ENCODE results near the gene NEK10. TPM values are rescaled to one million over a fixed set of nuclear protein-coding genes. Genes with fewer than 3 reads are reported as not detected.

The NEK10 gene
- total RNA-seq, 1 experiment from 2014 or later = 0.34 TPM

DNA sequence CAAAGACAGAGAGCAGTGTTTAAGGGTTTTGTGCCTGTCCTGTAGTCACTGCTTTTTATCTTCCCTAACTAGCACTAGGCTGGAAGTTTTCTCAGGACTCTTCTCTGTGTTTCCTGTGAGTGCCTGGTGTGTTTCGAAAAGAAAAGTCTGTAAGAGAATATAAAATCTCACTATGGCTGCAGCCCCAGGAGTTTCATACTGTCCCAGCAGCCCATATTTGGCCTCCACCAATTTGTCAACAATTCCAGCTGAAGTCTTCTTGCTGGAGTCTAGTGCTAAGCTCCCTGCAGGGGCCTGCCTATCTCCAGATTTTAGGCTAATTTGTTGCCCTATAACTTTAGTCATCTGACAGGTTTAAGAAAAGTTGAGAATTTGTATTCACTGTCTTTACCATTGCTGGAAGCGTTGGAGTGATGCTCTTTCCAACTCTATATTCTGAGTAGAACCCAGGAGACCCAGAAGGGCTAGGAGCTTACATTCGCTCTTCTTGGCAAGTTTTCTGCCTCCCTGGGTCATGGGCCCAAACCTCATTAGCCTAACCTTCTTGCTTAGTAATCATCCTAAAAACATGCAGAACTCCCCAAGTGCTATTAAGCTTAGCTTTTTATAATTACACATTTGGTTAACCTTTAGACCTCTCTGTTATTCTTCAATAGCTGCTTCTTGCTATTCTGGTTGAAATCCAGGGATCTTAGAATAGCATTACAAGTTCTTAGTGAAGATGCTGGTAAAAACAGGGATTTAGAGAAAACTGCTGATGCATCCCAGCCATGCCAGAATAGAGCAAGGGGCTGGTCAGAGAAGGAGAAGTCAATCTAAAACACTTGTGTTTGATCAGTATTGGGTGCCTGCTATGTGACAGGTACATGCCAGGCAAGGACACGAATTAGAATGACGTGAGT, 283.1 kb downstream of the NEK10 start:
- ChIA-PET POLR2A (ENCODE audit: low non-redundant PET) (no interaction called here), CTCF (no interaction called here)
- BruUV-seq (replicated peaks) = no TSS peak
- Histone ChIP-seq H3K27ac (ENCODE audit: low read depth, low read length, poor library complexity, severe bottlenecking) (no peak overlapping the region), H3K9me3 (ENCODE audit: low read depth, low read length, poor library complexity, severe bottlenecking) (no peaks in the 10 kb centered on the region), H3K4me3 (ENCODE audit: low read depth, low read length, poor library complexity, severe bottlenecking) (no peak overlapping the region), H3K4me1 (ENCODE audit: insufficient read depth, low read length, poor library complexity, severe bottlenecking) (no peaks in the 10 kb centered on the region), H3K27me3 (replicated peaks; ENCODE audit: insufficient read depth, low read depth, low read length, poor library complexity) (no peaks in the 10 kb centered on the region), H3K36me3 (ENCODE audit: insufficient read depth, low read length, poor library complexity, severe bottlenecking) (no peaks in the 10 kb centered on the region)
- intact Hi-C loops (cut with micrococcal nuclease; ENCODE audit: unreplicated experiment) = no loop called here
- DNase-seq (ENCODE audit: low spot score) = no peak
- TF ChIP-seq EZH2 (IDR thresholded peaks at IDR 0.05; ENCODE audit: borderline replicate concordance, low read depth, low read length, poor library complexity, severe bottlenecking) (no peak), CTCF (conservative IDR thresholded peaks at IDR 0.05; ENCODE audit: low read depth, low read length) (no peak)

DNA sequence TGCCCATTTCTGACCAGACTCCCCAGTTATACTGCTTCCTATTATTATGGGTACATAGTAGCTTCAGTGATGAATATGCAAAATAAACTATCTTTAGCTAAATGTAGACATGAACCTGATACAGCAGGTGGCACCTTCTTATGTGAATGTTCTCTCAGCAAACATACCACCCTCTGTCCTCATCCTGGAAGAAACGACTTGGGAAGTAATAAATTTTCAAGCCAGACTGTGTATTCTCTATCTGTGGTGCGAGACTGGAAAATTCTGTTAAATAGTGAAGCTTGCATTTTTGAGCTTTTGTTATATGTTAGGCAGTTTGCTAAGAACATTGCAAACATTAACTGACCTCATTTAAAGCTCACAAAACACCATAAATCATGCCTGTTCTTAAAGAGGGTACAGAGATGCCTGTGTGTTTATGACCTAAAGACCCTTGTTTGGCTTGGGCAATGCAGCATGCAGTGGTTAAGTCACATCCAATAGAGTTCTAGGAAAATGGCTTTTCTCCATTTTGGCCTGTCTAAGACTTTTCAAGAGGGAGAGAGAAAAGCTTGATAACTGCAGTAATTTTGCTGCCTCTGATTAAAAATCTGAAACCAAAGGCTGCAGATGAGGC, 287.1 kb downstream of the NEK10 start:
- BruUV-seq (replicated peaks) = no TSS peak
- intact Hi-C loops (cut with micrococcal nuclease; ENCODE audit: unreplicated experiment) = no loop called here
- no peak overlapping the region for H3K27ac ChIP-seq (ENCODE audit: low read depth, low read length, poor library complexity, severe bottlenecking)
- no peak overlapping the region for H3K4me3 ChIP-seq (ENCODE audit: low read depth, low read length, poor library complexity, severe bottlenecking)
- H3K9me3 ChIP-seq (ENCODE audit: low read depth, low read length, poor library complexity, severe bottlenecking) = no peaks in the 10 kb centered on the region
- TF ChIP-seq EZH2 (IDR thresholded peaks at IDR 0.05; ENCODE audit: borderline replicate concordance, low read depth, low read length, poor library complexity, severe bottlenecking) (no peak), CTCF (conservative IDR thresholded peaks at IDR 0.05; ENCODE audit: low read depth, low read length) (no peak)
- POLR2A ChIA-PET (ENCODE audit: low non-redundant PET) = interaction anchor here (0.7 kb wide), 1 partner anchor 45 kb away, joined by 3 read pairs; no protein-coding TSS in a partner anchor
- peaks cover 11% of the 10 kb centered on the region for H3K4me1 ChIP-seq (ENCODE audit: insufficient read depth, low read length, poor library complexity, severe bottlenecking)
- CTCF ChIA-PET = no interaction called here
- no peaks in the 10 kb centered on the region for H3K36me3 ChIP-seq (ENCODE audit: insufficient read depth, low read length, poor library complexity, severe bottlenecking)
- no peaks in the 10 kb centered on the region for H3K27me3 ChIP-seq (replicated peaks; ENCODE audit: insufficient read depth, low read depth, low read length, poor library complexity)
- no peak for DNase-seq (ENCODE audit: low spot score)

- no peaks in the 10 kb centered on the region for H3K36me3 ChIP-seq (ENCODE audit: insufficient read depth, low read length, poor library complexity, severe bottlenecking)
- no peak for DNase-seq (ENCODE audit: low spot score)
- H3K4me3 ChIP-seq (ENCODE audit: low read depth, low read length, poor library complexity, severe bottlenecking) = no peak overlapping the region
- no peaks in the 10 kb centered on the region for H3K9me3 ChIP-seq (ENCODE audit: low read depth, low read length, poor library complexity, severe bottlenecking)
- no peak overlapping the region for H3K27ac ChIP-seq (ENCODE audit: low read depth, low read length, poor library complexity, severe bottlenecking)
- TF ChIP-seq EZH2 (IDR thresholded peaks at IDR 0.05; ENCODE audit: borderline replicate concordance, low read depth, low read length, poor library complexity, severe bottlenecking) = no peak
- TF ChIP-seq CTCF (conservative IDR thresholded peaks at IDR 0.05; ENCODE audit: low read depth, low read length) = no peak
- ChIA-PET CTCF (no interaction called here), POLR2A (ENCODE audit: low non-redundant PET) (no interaction called here)
- intact Hi-C loops (cut with micrococcal nuclease; ENCODE audit: unreplicated experiment) = no loop called here
- BruUV-seq (replicated peaks) = no TSS peak
- no peaks in the 10 kb centered on the region for H3K27me3 ChIP-seq (replicated peaks; ENCODE audit: insufficient read depth, low read depth, low read length, poor library complexity)
- peaks cover 11% of the 10 kb centered on the region for H3K4me1 ChIP-seq (ENCODE audit: insufficient read depth, low read length, poor library complexity, severe bottlenecking)
Observed at GRCh38 chr3:27081566-27081965, 287.6 kb downstream of the NEK10 start.
